Liver (tissue), 9 donors: ENCODE results near the gene MGAT4A. TPM values are rescaled to one million over a fixed set of nuclear protein-coding genes. Genes with fewer than 3 reads are reported as not detected.

Experiments
- DNase-seq: peaks from one replicate; pipeline ENCODE4 v3.0.0-alpha.2; 2017; ENCODE audit warnings: low spot score
- H3K27ac ChIP-seq, 2 donors: one replicate each; pipeline ENCODE4 v1.7.0; 2013; ENCODE audit warnings: inconsistent platforms in 2 of 2, low read length in 2 of 2, control low read depth in 1 of 2, low read depth in 1 of 2, mild to moderate bottlenecking in 1 of 2
- H3K27me3 ChIP-seq, 4 donors: one replicate each; pipeline versions ENCODE4 v1.6.1 to v1.7.0; 2013; ENCODE audit warnings: low read length in 3 of 4, inconsistent platforms in 1 of 4, mild to moderate bottlenecking in 1 of 4, moderate library complexity in 1 of 4; ENCODE audit not compliant: control insufficient read depth in 4 of 4, insufficient read depth in 4 of 4
- H3K36me3 ChIP-seq, 4 donors: one replicate each; pipeline versions ENCODE4 v1.6.1 to v1.7.0; 2013; ENCODE audit warnings: low read length in 3 of 4, mild to moderate bottlenecking in 3 of 4, low read depth in 1 of 4, moderate library complexity in 1 of 4; ENCODE audit not compliant: control insufficient read depth in 4 of 4, insufficient read depth in 3 of 4
- H3K4me1 ChIP-seq, 4 donors: one replicate each; pipeline versions ENCODE4 v1.6.1 to v1.7.0; 2013; ENCODE audit warnings: low read length in 3 of 4, mild to moderate bottlenecking in 3 of 4, moderate library complexity in 1 of 4; ENCODE audit not compliant: control insufficient read depth in 4 of 4, insufficient read depth in 4 of 4
- H3K4me3 ChIP-seq, 3 donors: one replicate each; pipeline versions ENCODE4 v1.6.1 to v1.7.0; 2013; ENCODE audit warnings: low read length in 3 of 3, control low read depth in 1 of 3, low read depth in 1 of 3, mild to moderate bottlenecking in 1 of 3
- H3K9ac ChIP-seq, 2 donors: one replicate each; pipeline ENCODE4 v1.7.0; 2013; ENCODE audit warnings: low read length in 2 of 2, mild to moderate bottlenecking in 2 of 2, moderate library complexity in 2 of 2, control low read depth in 1 of 2, low read depth in 1 of 2
- H3K9me3 ChIP-seq, 4 donors: one replicate each; pipeline versions ENCODE4 v1.6.1 to v1.7.0; 2013; ENCODE audit warnings: low read length in 3 of 4; ENCODE audit not compliant: control insufficient read depth in 4 of 4
- ATF3 ChIP-seq: IDR thresholded peaks from 2 replicates; pipeline ENCODE4 v1.6.1; 2016; ENCODE audit warnings: antibody characterized with exemption
- EGR1 ChIP-seq, 2 donors: IDR thresholded peaks; 2 replicates each; pipeline ENCODE4 v1.6.1; 2016 to 2018; ENCODE audit warnings: antibody characterized with exemption in 2 of 2, low read depth in 2 of 2
- FOXA1 ChIP-seq: IDR thresholded peaks from 2 replicates; pipeline ENCODE4 v1.6.1; 2016; ENCODE audit warnings: antibody characterized with exemption
- FOXA2 ChIP-seq: IDR thresholded peaks from 2 replicates; pipeline ENCODE4 v1.6.1; 2016; ENCODE audit warnings: antibody characterized with exemption
- GABPA ChIP-seq, 2 donors: IDR thresholded peaks in 1 of 2; conservative IDR thresholded peaks in 1 of 2; 2 replicates each; pipeline ENCODE4 v1.6.1; 2016; ENCODE audit warnings: antibody characterized with exemption in 2 of 2, mild to moderate bottlenecking in 1 of 2, moderate library complexity in 1 of 2
- HNF4A ChIP-seq, 2 donors: conservative IDR thresholded peaks; 2 replicates each; pipeline ENCODE4 v1.6.1; 2016; ENCODE audit warnings: antibody characterized with exemption in 2 of 2, mild to moderate bottlenecking in 2 of 2
- HNF4G ChIP-seq: IDR thresholded peaks from 2 replicates; pipeline ENCODE4 v1.6.1; 2016; ENCODE audit warnings: antibody characterized with exemption
- JUND ChIP-seq, 2 donors: IDR thresholded peaks; 2 replicates each; pipeline ENCODE4 v1.6.1; 2016; ENCODE audit warnings: antibody characterized with exemption in 2 of 2
- NR2F2 ChIP-seq: IDR thresholded peaks from 2 replicates; pipeline ENCODE4 v1.6.1; 2016; ENCODE audit warnings: antibody characterized with exemption
- RAD21 ChIP-seq, 2 donors: IDR thresholded peaks; 2 replicates each; pipeline ENCODE4 v1.6.1; 2016; ENCODE audit warnings: antibody characterized with exemption in 2 of 2, mild to moderate bottlenecking in 2 of 2
- REST ChIP-seq: IDR thresholded peaks from 2 replicates; pipeline ENCODE4 v1.6.1; 2016; ENCODE audit warnings: antibody characterized with exemption, mild to moderate bottlenecking
- RXRA ChIP-seq, 2 donors: IDR thresholded peaks; 2 replicates each; pipeline ENCODE4 v1.6.1; 2017 to 2018; ENCODE audit warnings: antibody characterized with exemption in 2 of 2, mild to moderate bottlenecking in 1 of 2
- SP1 ChIP-seq: IDR thresholded peaks from 2 replicates; pipeline ENCODE4 v1.6.1; 2018; ENCODE audit warnings: antibody characterized with exemption, mild to moderate bottlenecking
- TAF1 ChIP-seq: conservative IDR thresholded peaks from 2 replicates; pipeline ENCODE4 v1.6.1; 2016; ENCODE audit warnings: antibody characterized with exemption, mild to moderate bottlenecking
- YY1 ChIP-seq: IDR thresholded peaks from 2 replicates; pipeline ENCODE4 v1.6.1; 2016; ENCODE audit warnings: antibody characterized with exemption, mild to moderate bottlenecking
- WGBS: extraction: QIAGEN DNeasy Blood & Tissue Kit; methylation state at CpG from one replicate; pipeline ENCODE4 v1.1.7; 2013; 5-methylcytosine and 5-hydroxymethylcytosine counted together
- polyA plus RNA-seq, 2 donors: library from polyadenylated mRNA; stranded (reverse) in 1 of 2; unstranded in 1 of 2; fragments of 200-250 nt in 1 of 2; fragments of >200 nt in 1 of 2; fragmentation: Nextera tagmentation in 1 of 2; extraction: Ambion mirVana in 1 of 2; gene quantifications; one replicate each; pipeline versions ENCODE4 v1.2.1 to v1.2.3, GENCODE V29; 2013 to 2015
- total RNA-seq, 2 donors: library from RNA; depleted of rRNA; stranded (reverse); fragments of >200 nt; gene quantifications; one replicate each; pipeline ENCODE4 v1.2.3, GENCODE V29; 2014
- TF ChIP-seq, protein P1 (sequence below): IDR thresholded peaks from 2 replicates; pipeline ENCODE4 v1.6.1; 2016; ENCODE audit warnings: antibody characterized with exemption
- TF ChIP-seq, protein P2 (sequence below): fragments of 150-350 bp; IDR thresholded peaks from 2 replicates; pipeline ENCODE4 v1.5.1; 2017; ENCODE audit warnings: improper control_type of control experiment, low read depth, low read length; ENCODE audit not compliant: missing input control
- TF ChIP-seq, protein P3 (sequence below): IDR thresholded peaks from 2 replicates; pipeline ENCODE4 v1.6.1; 2016; ENCODE audit warnings: antibody characterized with exemption
- donor health status: healthy.
- donor health status: healthy.
- donor health status: healthy.
- donor health status: healthy.
- donor health status: healthy.

MGAT4A gene
- total and polyA plus RNA-seq, 4 donors, result 2.7 to 17.3 (median 5.4) TPM

DNA sequence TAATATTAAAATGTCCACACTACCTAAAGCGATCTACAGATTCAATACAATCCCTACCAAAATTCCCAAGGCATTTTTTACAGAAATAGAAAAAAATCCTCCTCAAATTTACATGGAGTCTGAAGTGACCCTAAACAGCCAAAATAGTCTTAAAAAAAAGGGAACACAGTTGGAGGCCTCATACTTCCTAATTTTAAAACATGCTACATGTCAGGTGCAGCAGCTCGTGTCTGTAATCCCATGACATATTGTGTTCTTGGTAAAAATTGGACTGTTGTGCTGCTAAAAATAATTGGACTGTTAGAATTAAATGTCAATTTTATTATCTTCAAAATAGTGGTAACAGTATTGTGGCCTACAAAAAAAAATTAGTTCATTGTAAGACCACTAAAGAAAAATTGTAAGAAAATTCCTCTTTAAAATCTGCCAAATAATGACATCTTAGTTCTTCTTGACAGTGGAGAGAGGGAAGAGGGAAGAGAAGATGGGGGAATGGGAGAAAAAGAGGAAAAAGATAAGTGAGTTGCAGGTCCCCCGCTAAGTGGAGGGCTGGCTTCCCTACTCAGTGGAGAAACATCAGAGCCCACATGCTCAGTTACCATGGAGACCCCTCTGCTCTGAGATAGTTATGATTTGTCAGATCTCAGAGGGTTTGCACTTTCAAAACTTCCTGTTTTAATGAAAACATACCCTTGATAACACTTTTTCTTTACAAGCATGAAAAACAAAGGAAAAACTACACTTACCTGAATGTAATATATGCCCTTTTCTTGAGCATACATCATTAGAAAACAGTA, 76.0 kb downstream of the MGAT4A start:
- no peak overlapping the region for H3K27ac ChIP-seq
- DNase-seq, result no peak
- TF ChIP-seq REST (no peak), FOXA2 (no peak), FOXA1 (no peak), NR2F2 (no peak), JUND (IDR thresholded peaks at IDR 0.05) (no peak), SP1 (no peak), EGR1 (IDR thresholded peaks at IDR 0.05; ENCODE audit: low read depth in 2 of 2) (no peak), RXRA (IDR thresholded peaks at IDR 0.05) (no peak), ATF3 (no peak), TAF1 (no peak), GABPA (IDR thresholded peaks at IDR 0.05 in 1 of 2, conservative IDR thresholded peaks at IDR 0.05 in 1 of 2) (no peak), HNF4G (no peak), YY1 (no peak), RAD21 (IDR thresholded peaks at IDR 0.05) (no peak), HNF4A (conservative IDR thresholded peaks at IDR 0.05) (no peak)
- TF ChIP-seq, protein P1, sequence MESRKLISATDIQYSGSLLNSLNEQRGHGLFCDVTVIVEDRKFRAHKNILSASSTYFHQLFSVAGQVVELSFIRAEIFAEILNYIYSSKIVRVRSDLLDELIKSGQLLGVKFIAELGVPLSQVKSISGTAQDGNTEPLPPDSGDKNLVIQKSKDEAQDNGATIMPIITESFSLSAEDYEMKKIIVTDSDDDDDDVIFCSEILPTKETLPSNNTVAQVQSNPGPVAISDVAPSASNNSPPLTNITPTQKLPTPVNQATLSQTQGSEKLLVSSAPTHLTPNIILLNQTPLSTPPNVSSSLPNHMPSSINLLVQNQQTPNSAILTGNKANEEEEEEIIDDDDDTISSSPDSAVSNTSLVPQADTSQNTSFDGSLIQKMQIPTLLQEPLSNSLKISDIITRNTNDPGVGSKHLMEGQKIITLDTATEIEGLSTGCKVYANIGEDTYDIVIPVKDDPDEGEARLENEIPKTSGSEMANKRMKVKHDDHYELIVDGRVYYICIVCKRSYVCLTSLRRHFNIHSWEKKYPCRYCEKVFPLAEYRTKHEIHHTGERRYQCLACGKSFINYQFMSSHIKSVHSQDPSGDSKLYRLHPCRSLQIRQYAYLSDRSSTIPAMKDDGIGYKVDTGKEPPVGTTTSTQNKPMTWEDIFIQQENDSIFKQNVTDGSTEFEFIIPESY, result no peak
- TF ChIP-seq, protein P2, sequence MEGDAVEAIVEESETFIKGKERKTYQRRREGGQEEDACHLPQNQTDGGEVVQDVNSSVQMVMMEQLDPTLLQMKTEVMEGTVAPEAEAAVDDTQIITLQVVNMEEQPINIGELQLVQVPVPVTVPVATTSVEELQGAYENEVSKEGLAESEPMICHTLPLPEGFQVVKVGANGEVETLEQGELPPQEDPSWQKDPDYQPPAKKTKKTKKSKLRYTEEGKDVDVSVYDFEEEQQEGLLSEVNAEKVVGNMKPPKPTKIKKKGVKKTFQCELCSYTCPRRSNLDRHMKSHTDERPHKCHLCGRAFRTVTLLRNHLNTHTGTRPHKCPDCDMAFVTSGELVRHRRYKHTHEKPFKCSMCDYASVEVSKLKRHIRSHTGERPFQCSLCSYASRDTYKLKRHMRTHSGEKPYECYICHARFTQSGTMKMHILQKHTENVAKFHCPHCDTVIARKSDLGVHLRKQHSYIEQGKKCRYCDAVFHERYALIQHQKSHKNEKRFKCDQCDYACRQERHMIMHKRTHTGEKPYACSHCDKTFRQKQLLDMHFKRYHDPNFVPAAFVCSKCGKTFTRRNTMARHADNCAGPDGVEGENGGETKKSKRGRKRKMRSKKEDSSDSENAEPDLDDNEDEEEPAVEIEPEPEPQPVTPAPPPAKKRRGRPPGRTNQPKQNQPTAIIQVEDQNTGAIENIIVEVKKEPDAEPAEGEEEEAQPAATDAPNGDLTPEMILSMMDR, result no peak
- TF ChIP-seq, protein P3, sequence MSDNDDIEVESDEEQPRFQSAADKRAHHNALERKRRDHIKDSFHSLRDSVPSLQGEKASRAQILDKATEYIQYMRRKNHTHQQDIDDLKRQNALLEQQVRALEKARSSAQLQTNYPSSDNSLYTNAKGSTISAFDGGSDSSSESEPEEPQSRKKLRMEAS, result no peak
- 91% methylated on average over 3 of the region's 3 CpGs for WGBS
- H3K36me3 ChIP-seq, result peaks cover 0 to 2% (median 0%) of the 10 kb centered on the region in 4 donors
- H3K9me3 ChIP-seq, result no peaks in the 10 kb centered on the region
- H3K4me1 ChIP-seq, result no peaks in the 10 kb centered on the region
- no peak overlapping the region for H3K4me3 ChIP-seq
- no peaks in the 10 kb centered on the region for H3K27me3 ChIP-seq
- H3K9ac ChIP-seq, result no peak overlapping the region
